K562 (cell line): ENCODE data around the gene DAZAP1. TPM values are rescaled to one million over a fixed set of nuclear protein-coding genes. Genes with fewer than 3 reads are reported as not detected.

Experiments used
- BACH1 ChIP-seq: fragments of 200-800 bp; sonication (Bioruptor generic); IDR thresholded peaks from 2 replicates; pipeline ENCODE4 v1.6.1; 2016; ENCODE audit warnings: missing genetic modification characterization, missing compliant biosample characterization
- BCOR ChIP-seq: fragments of 450-650 bp; IDR thresholded peaks from 2 replicates; pipeline ENCODE4 v1.6.1; 2016
- CBFB ChIP-seq: sonication (generic); formaldehyde crosslinking; IDR thresholded peaks from 2 replicates; pipeline ENCODE4 v1.4.0; 2020; ENCODE audit warnings: mild to moderate bottlenecking, missing genetic modification reagents
- CCAR2 ChIP-seq: fragments of 200-400 bp; formaldehyde crosslinking; IDR thresholded peaks from 2 replicates; pipeline ENCODE4 v1.6.1; 2017; ENCODE audit warnings: mild to moderate bottlenecking, low read depth, low read length
- DACH1 ChIP-seq: fragments of 450-650 bp; IDR thresholded peaks from 2 replicates; pipeline ENCODE4 v1.6.1; 2018; ENCODE audit not compliant: partially characterized antibody
- HSF4 ChIP-seq: fragments of 250-450 bp; sonication (Bioruptor Pico); IDR thresholded peaks from 2 replicates; pipeline ENCODE4 v2.1.2; 2022; ENCODE audit warnings: mild to moderate bottlenecking, moderate library complexity, borderline replicate concordance
- MAFK ChIP-seq: IDR thresholded peaks from 2 replicates; pipeline ENCODE4 v1.6.1; 2011; ENCODE audit warnings: low read length, improper control_type of control experiment
- MTA2 ChIP-seq: fragments of 450-650 bp; IDR thresholded peaks from 2 replicates; pipeline ENCODE4 v1.6.1; 2016; ENCODE audit warnings: low read depth
- NFRKB ChIP-seq: fragments of 450-650 bp; IDR thresholded peaks from 2 replicates; pipeline ENCODE4 v1.6.1; 2016; ENCODE audit warnings: low read depth
- POLR2B ChIP-seq: fragments of 450-650 bp; IDR thresholded peaks from 2 replicates; pipeline ENCODE4 v1.6.1; 2018; ENCODE audit warnings: low read depth; ENCODE audit not compliant: partially characterized antibody
- PURB ChIP-seq: sonication (generic); formaldehyde crosslinking; IDR thresholded peaks from 2 replicates; pipeline ENCODE4 v1.9.0; 2021; ENCODE audit warnings: low read depth, mild to moderate bottlenecking, missing genetic modification reagents
- SMARCA4 ChIP-seq: fragments of 450-650 bp; IDR thresholded peaks from 2 replicates; pipeline ENCODE4 v1.6.1; 2016
- SNIP1 ChIP-seq: fragments of 450-650 bp; IDR thresholded peaks from 2 replicates; pipeline ENCODE4 v1.7.1; 2017; ENCODE audit warnings: low read depth, mild to moderate bottlenecking
- TAF15 ChIP-seq: fragments of 200-400 bp; formaldehyde crosslinking; IDR thresholded peaks from 2 replicates; pipeline ENCODE4 v1.6.1; 2017; ENCODE audit warnings: mild to moderate bottlenecking, low read depth, low read length, moderate library complexity
- TBP ChIP-seq: optimal IDR thresholded peaks from 2 replicates; pipeline ENCODE3; 2011; ENCODE audit warnings: low read depth, low read length, improper control_type of control experiment
- TEAD2 ChIP-seq: fragments of 450-650 bp; IDR thresholded peaks from 2 replicates; pipeline ENCODE4 v1.6.1; 2016; ENCODE audit warnings: missing genetic modification characterization, control low read depth, missing compliant biosample characterization
- ZBTB17 ChIP-seq: fragments of 450-650 bp; formaldehyde crosslinking; IDR thresholded peaks from 2 replicates; pipeline ENCODE4 v1.4.0; 2020; ENCODE audit warnings: mild to moderate bottlenecking
- ZNF507 ChIP-seq: conservative IDR thresholded peaks from 2 replicates; pipeline ENCODE4 v1.6.1; 2017; ENCODE audit warnings: missing genetic modification characterization, missing compliant biosample characterization
- ZNF57 ChIP-seq: fragments of 450-650 bp; formaldehyde crosslinking; IDR thresholded peaks from 2 replicates; pipeline ENCODE4 v1.4.0; 2020; ENCODE audit warnings: mild to moderate bottlenecking, moderate library complexity
- polyA plus RNA-seq, 8 experiments: library from polyadenylated mRNA; depleted of rRNA in 4 of 8; stranded (reverse) in 5 of 8; unstranded in 3 of 8; fragments of >200 nt; fragmentation: Nextera tagmentation in 2 of 8; fragmentation: Illumina TruSeq in 1 of 8; extraction: Ambion mirVana in 2 of 8; extraction: Trizol in 1 of 8; gene quantifications; 2 replicates each; pipeline versions ENCODE4 v1.2.1 to v1.2.3, GENCODE V29; 2011 to 2014; ENCODE audit warnings: inconsistent platforms in 1 of 8, missing spikeins in 1 of 8
- total RNA-seq, 7 experiments: library from RNA; depleted of rRNA in 6 of 7; stranded (reverse); fragments of >200 nt in 6 of 7; fragmentation: Illumina TruSeq in 2 of 7; extraction: Trizol in 2 of 7; gene quantifications; 2 replicates each; pipeline versions ENCODE4 v1.2.1 to v1.2.3, GENCODE V29; 2011 to 2021; ENCODE audit warnings: low replicate concordance in 1 of 7
- TF ChIP-seq, protein P1 (sequence below): fragments of 250-450 bp; sonication (Bioruptor Pico); IDR thresholded peaks from 2 replicates; pipeline ENCODE4 v1.4.0; 2020
- TF ChIP-seq, protein P2 (sequence below), 2 experiments: fragments of 200-800 bp in 1 of 2; sonication (Bioruptor generic) in 1 of 2; sonication (generic) in 1 of 2; formaldehyde crosslinking in 1 of 2; IDR thresholded peaks in 1 of 2; conservative IDR thresholded peaks in 1 of 2; 2 replicates each; pipeline versions ENCODE4 v1.5.0 to v1.6.1; 2016 to 2020; ENCODE audit warnings: missing compliant biosample characterization in 1 of 2, missing genetic modification characterization in 1 of 2, missing genetic modification reagents in 1 of 2
- TF ChIP-seq, protein P3 (sequence below): fragments of 250-450 bp; sonication (Bioruptor Pico); IDR thresholded peaks from 2 replicates; pipeline ENCODE4 v1.4.0; 2020; ENCODE audit warnings: borderline replicate concordance

The DAZAP1 gene
- total and polyA plus RNA-seq, 9 of the 15 experiments (the other 6 are each of a cell fraction or from before 2014, with no cell fraction given), result 10.8 to 289 (median 142) TPM

DNA sequence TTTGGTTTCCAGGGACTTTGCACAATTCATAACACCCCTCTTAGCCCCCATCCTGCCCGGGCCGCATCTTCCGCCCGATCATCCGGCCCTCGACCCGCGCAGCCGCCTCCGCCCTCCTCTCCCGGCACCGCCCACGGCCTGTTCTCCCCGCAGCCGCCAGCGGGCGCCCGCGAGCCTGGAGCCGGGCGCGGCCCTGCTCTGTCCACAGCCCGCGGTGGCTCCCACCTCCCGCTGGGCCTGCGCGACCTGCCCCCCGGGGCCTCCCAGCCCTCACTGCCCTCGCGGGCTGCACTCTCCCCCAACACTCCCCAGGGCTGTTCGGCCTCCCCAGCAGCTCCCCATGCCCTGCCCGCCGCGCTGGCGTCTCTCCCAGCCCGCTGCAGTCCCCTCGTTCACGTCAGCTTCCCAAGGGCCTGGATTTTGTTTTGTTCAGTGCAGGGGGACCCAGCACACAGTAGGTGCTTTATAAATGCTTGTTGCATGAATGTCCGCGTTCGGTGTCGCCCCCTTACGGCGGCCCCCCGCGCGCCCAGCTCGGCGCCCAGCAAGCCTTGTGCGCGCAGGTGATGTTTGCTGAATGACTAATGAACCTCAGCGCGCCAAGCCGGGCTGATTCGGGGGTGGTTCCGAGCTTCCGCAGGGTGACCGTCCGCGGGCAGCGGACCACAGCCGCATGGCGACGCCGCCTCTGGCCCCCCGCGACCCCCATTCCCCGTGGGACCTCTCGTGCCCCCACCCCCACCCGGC lies 38.0 kb downstream of the DAZAP1 start (continued):
- TF ChIP-seq, protein P1, sequence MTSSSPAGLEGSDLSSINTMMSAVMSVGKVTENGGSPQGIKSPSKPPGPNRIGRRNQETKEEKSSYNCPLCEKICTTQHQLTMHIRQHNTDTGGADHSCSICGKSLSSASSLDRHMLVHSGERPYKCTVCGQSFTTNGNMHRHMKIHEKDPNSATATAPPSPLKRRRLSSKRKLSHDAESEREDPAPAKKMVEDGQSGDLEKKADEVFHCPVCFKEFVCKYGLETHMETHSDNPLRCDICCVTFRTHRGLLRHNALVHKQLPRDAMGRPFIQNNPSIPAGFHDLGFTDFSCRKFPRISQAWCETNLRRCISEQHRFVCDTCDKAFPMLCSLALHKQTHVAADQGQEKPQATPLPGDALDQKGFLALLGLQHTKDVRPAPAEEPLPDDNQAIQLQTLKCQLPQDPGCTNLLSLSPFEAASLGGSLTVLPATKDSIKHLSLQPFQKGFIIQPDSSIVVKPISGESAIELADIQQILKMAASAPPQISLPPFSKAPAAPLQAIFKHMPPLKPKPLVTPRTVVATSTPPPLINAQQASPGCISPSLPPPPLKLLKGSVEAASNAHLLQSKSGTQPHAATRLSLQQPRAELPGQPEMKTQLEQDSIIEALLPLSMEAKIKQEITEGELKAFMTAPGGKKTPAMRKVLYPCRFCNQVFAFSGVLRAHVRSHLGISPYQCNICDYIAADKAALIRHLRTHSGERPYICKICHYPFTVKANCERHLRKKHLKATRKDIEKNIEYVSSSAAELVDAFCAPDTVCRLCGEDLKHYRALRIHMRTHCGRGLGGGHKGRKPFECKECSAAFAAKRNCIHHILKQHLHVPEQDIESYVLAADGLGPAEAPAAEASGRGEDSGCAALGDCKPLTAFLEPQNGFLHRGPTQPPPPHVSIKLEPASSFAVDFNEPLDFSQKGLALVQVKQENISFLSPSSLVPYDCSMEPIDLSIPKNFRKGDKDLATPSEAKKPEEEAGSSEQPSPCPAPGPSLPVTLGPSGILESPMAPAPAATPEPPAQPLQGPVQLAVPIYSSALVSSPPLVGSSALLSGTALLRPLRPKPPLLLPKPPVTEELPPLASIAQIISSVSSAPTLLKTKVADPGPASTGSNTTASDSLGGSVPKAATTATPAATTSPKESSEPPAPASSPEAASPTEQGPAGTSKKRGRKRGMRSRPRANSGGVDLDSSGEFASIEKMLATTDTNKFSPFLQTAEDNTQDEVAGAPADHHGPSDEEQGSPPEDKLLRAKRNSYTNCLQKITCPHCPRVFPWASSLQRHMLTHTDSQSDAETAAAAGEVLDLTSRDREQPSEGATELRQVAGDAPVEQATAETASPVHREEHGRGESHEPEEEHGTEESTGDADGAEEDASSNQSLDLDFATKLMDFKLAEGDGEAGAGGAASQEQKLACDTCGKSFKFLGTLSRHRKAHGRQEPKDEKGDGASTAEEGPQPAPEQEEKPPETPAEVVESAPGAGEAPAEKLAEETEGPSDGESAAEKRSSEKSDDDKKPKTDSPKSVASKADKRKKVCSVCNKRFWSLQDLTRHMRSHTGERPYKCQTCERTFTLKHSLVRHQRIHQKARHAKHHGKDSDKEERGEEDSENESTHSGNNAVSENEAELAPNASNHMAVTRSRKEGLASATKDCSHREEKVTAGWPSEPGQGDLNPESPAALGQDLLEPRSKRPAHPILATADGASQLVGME, result 0 out of 2 replicates have a peak, but pooled peaks have one; percentile 35
- TF ChIP-seq ZBTB17 (no peak), HSF4 (CRISPR knock-in tag) (no peak), MAFK (no peak), TBP (peak; percentile 6), BACH1 (tag) (no peak), CCAR2 (no peak), MTA2 (no peak), TEAD2 (no peak), CBFB (CRISPR knock-in tag) (no peak), BCOR (peak; percentile 86), SNIP1 (no peak), SMARCA4 (no peak), NFRKB (no peak), POLR2B (no peak), ZNF57 (CRISPR knock-in tag) (no peak), PURB (CRISPR knock-in tag) (no peak), TAF15 (no peak), DACH1 (peak; percentile 11), ZNF507 (tag) (no peak)
- TF ChIP-seq, protein P2, sequence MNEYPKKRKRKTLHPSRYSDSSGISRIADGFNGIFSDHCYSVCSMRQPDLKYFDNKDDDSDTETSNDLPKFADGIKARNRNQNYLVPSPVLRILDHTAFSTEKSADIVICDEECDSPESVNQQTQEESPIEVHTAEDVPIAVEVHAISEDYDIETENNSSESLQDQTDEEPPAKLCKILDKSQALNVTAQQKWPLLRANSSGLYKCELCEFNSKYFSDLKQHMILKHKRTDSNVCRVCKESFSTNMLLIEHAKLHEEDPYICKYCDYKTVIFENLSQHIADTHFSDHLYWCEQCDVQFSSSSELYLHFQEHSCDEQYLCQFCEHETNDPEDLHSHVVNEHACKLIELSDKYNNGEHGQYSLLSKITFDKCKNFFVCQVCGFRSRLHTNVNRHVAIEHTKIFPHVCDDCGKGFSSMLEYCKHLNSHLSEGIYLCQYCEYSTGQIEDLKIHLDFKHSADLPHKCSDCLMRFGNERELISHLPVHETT (CRISPR knock-in tag; conservative IDR thresholded peaks at IDR 0.05 in 1 of 2, IDR thresholded peaks at IDR 0.05 in 1 of 2), result no peak
- TF ChIP-seq, protein P3, sequence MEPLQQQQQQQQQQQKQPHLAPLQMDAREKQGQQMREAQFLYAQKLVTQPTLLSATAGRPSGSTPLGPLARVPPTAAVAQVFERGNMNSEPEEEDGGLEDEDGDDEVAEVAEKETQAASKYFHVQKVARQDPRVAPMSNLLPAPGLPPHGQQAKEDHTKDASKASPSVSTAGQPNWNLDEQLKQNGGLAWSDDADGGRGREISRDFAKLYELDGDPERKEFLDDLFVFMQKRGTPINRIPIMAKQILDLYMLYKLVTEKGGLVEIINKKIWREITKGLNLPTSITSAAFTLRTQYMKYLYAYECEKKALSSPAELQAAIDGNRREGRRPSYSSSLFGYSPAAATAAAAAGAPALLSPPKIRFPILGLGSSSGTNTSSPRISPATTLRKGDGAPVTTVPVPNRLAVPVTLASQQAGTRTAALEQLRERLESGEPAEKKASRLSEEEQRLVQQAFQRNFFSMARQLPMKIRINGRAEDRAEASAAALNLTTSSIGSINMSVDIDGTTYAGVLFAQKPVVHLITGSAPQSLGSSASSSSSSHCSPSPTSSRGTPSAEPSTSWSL (CRISPR knock-in tag), result no peak
